ENCODE results near the gene MMP15.
"Not testable (repeated sequence)": the region's sequence is repeated elsewhere in the genome, so short reads cannot be mapped to it uniquely, and the experiment has no call there.

MMP15 gene

DNA sequence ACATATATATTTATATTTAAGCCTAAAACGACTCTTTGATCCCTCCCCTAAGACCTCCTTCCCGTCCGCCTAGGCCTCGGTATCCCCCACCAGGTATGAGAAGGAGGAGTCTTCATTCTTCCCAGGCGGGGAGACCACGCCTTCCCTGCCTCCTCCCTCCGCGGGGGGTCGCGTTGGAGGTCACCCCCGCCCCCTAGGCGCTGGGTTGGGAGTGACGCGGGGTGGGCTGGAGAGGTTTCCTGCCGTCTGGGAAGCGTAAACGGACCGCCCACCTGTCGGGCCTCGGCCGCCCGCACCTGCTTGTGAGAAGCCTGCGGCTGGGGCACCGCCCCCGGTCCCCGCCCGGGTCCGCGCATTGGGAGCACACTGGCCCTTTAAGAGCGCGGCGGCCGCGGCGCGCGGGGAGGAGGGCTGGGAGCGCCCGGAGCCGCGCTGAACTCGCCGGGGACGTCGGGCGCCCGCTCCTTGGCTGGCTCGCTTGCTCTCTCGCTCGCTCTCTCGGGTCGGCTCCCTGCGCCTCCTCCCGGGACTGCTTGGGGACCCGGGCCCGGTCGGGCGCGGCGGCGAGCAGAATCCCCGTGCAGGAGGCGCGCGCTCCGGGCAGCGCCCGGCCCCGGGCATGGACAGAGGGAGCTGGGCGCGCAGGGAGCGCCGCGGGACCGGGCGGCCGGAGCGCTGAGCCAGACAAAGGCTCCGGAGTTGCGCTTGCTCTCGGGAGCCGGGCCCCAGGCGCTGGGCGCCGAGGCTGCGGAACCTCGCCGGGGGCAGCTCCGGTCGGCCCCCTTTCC, at the start of gene MMP15:
TSS of gene MMP15 (plus strand) at position 404 of the 788 bp plus-strand sequence. CDS start 597 bp downstream, outside the sequence.
- peak; percentile 79 for DNase-seq

DNA sequence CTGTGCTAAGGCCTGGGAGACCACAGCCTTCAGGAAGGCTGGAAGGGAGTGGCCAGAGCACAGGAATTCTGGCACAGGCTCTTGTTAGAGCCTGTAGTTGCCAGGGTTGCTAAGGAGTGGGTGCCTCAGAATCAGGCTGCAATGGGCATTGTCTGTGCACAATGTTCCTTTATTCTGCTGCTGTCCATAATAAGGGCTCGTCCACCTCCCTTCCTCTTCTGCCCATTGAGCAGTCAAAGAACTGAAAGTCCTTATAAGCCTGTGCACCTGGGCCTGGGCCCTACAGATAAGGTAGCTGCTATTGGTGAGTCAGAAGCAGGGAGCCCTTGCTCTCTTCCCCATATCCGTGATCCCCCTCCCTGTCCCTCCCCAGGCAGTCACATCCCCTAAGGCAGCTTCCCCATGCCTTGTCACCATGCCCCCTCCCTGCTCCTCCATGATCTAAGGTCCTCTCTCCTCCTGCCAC, 49.2 kb upstream of the MMP15 start:
- DNase-seq = no peak

DNA sequence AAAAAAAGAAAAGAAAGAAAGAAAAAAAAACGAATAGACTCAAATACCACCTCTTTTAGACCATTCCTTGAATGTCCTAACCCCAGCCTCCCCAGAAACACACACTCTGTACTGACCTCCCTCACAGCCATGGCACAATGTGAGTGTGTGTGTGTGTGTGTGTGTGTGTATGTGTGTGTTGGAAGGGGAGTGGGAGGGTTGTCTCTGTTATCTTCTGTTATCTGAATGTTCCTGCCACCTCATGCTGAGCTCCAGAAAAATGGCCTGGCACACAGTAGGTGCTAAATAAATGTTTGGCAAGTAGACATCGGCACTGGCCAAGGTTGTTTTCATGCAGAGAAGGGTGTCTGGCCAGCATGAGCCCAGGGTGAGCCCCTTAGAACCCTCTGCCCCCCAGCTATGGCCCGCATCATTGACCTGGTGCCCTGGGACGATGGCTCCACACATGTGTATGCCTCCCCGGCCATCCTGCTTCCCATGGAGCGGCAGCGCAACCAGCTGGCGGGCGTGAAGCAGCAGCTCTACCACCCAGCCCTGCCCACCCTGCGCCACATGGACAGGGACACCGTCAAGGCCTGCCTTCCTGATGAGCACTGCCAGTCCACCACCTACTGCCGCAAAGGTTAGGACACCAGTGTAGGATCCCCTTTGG, 48.0 kb upstream of the MMP15 start:
- no peak for DNase-seq

DNA sequence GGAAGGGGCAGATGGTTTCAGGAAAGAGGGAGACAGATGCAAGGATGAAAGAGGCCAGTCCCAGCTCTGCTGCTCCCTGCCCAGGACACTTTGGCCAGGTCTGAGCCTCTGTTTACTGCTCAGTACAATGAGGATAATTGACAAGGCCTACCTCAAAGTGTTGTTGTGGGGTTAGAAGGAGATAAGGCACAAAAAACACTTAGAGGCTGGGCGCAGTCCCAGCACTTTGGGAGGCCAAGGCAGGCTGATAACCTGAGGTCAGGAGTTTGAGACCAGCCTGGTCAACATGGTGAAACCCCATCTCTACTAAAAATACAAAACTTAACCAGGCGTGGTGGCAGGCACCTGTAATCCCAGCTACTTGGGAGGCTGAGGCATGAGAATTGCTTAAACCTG, 47.5 kb upstream of the MMP15 start:
- not testable (repeated sequence) for DNase-seq

DNA sequence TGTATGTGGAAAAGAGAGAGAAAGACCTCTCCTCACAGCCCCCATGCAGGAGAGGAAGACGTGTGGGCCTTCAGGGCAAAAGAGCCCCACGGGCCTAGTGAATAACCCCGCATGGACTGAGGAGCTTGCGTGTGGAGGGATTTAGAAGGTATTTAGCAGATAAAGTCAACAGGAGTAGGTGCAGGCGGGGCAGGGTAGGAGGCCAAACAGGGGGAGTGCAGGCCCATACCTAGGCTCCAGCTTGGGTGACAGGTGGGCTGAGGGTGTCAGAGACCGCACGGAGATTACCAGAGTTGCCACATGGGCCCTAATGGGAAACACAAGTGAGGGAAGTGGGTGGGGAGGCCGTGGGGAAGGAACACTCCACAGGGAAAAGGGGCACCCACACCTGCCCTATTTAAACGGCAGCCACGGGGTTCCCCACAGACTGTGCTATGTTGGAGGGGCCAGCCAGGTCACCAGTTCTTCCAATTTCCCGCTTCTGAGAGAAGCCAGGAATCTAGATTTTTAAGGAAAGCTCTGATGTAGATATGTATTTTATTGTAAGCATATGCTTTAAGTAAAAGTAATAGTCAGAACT, 46.5 kb upstream of the MMP15 start:
- no peak for DNase-seq

DNA sequence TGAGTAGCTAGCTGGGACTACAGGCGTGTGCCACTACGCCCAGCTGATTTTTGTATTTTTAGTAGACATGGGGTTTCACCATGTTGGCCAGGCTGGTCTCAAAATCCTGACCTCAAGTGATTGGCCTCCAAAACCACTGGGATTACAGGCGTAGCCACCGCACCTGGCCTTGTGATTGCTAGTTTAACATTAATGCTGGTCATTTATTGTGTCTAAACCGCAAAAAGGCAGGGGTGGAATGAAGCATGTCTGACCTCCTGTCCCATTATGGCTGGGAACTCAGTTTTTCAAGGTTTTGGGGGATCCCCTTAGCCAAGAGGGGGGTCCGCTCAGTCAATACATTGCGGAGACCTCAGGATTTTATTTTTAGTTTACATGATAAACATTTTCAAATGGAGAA, 43.9 kb upstream of the MMP15 start:
- DNase-seq = no peak

DNA sequence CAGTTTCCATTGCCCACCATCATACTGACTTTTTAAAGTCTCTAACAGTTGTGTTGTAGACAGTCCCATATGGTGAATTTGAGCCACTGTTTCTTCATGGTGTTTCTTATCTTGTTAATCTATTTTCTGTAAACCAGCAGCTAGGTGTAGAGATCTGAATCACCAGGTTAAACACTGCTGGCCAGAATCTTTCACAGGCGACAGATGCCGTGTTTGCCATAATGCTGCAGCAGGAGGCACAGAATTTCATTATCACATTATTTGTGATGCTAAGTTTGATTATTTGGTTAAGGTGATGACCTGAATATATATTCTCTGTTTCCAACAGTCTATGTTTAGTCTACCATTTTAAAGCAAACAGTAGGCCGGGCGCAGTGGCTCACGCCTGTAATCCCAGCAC, 43.2 kb upstream of the MMP15 start:
- DNase-seq = no peak

DNA sequence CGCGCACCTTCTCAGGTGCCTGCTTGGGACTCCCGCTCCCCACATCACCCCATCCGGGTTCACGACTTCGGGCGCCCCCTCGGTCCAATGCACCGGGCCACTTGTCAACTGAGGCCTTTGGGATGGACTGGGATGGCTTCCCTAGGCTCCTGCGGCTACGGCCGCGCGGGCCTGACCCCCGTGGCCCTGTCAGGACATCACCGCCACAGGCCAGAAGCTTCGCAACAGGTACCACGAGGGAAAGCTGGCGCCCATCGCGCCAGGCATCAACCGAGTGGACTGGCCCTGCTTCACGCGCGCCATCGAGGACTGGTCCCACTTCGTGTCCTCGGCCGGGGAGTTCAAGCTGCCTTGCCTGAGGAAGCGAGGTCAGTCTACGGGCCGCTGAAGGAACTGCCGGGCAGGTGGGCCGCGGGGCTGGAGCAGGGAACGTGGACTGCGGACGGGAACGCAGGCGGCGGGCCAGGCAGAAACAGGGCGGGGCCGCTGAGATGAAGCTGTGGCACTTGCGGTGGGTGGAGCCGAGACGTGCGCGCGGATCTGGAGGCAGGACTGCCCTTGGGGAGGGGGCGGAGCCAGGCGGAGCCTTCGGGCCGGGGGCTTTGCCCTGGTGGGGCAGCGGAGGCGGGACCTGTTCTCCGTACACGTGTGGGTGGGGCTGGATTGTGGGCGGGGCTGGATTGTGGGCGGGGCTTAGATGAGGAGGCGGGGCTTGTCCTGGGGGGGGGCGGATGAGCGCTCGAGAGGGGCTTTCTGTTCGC, 40.9 kb upstream of the MMP15 start:
- peak; percentile 96 for DNase-seq

DNA sequence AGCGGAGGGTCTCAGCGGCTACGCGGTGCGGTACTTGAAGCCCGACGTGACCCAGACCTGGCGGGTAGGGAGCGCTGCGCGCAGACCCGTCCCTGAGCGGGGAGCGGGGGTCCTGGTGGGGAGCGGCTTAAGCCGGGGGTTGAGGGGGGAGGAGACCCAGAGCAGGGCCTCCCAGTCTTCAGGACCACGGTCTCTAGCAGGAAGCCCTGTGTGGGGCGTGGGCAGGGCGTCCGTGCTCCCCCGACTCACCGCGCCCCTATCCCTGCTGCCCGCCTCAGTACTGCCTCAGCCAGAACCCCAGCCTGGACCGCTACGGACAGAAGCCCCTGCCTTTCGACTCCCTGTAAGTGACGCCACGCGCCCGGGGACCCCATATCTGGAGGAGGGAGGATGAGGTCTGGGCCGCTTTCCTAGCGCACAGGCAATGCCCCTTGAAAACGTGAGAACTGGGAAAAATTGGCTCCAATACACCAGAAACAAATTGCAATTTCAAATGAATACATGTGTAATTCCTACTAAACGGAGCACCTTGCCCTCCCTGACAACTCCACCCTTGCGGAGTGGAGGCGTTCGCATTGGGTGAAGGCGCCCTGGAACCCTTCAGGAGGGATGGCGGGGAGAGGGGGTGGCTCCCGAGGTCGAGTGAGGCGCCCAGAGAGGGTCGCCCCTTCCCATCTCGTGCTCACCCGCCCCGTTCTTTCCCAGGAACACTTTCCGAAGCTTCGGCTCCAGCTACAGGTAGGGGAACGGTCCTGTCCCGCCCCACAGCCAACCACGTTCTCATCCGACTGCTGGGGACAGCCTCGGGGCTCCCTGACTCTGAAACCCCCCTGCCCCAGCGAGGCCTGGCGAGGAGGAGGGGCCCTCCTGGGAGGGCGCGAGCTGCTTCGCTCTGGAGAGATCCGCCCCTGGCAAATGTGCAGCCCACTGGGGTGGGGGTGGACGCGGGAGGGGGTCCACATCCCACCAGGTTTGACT, 40.1 kb upstream of the MMP15 start:
- peak; percentile 43 for DNase-seq

DNA sequence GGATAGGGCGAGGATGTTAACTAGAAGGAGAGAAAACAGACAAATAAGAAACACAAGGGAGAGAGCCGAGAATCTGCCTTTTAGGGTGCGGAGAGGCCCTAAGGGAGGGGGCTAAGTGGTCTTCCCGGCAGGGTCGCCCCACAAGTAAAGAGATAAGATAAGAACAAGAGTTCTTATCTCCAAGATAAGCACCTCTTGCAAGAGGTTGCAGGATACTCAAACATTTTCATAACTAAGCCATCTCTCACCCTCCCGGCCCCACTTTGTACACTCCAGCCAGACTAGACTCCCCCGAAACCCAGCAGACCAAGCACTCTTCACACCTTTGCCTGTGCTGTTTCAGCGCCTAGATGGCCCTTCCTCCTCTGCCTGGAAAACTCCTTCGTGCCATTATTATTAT, 39.4 kb upstream of the MMP15 start:
- no peak for DNase-seq

DNA sequence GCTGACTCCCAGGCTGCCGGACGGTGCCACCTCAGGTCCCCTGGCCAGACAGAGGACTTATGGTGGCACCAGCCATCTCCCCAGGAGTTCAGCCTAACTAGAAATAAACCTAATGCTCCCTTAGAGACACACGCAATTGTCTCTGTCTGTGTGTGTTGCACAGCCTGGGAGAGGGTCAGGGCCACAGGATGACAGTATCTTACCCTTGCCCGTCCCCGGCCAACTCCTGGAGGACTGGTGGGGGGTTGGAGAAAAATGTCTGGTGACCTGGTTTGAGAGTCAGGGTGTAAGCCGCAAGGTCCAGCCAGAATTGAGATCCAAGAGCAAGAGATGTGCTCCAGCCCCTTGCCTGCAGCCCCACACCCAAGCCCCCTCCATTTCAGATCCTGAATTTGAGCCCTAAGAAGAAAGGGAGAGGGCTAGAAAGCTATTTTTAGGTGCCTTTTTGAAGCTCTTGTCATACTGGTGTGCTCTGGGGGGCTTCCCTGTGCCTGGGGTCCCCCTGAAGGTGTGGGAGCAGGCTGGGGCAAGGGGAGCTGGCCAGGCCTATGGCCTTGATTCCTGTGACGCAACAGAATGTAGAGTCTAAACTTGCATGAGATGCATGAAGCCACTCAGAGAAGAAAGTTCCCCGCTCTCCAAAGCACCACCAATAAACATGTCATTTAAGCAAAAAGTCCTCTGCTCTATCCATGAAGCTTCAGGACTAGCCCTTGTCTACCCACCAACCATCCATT, 37.9 kb upstream of the MMP15 start:
- DNase-seq = no peak

DNA sequence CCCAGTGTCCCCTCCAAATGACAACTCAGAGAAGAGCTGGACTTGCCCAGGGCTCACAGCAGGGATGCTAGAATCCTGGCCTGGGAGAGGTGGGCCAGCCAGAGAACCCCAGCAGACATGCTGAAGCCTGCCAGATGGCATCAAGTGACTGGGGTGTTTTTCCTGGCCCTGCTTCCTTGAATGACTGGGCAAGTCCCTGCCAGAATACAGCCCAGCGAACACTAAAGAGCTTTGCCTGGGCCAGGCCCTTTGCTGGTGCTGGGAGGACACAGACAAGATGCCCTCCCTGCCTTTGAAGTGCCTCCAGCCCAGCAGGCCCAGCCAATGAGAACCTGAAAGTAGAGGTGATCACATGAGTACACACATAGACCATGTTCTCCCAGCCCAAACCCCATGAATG, 36.6 kb upstream of the MMP15 start:
- DNase-seq = no peak

DNA sequence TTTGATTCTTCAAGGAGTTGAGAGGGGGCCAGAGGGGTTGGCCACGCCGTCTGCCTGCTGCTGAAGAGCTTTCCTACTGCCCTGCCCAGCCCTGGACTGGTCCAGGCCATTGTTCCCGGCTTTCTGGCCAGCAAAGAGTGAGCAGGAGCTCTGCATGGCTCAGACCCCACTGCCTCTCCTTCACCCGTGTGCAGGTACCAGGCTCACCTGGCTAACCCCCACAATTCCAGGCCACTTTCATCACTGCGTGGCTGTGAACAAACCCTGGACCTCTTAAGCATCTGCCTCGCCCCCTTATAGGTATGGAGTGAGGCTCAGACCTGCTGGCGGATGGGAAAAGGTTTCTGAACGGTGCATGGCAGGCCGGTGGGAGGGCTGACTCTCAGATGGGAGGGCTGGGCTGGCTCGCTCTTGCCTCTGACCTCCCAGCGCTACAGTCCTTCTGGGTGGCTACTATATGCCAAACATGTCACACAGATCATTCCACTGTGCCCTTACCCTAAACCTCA, 33.9 kb upstream of the MMP15 start:
- DNase-seq = no peak

DNA sequence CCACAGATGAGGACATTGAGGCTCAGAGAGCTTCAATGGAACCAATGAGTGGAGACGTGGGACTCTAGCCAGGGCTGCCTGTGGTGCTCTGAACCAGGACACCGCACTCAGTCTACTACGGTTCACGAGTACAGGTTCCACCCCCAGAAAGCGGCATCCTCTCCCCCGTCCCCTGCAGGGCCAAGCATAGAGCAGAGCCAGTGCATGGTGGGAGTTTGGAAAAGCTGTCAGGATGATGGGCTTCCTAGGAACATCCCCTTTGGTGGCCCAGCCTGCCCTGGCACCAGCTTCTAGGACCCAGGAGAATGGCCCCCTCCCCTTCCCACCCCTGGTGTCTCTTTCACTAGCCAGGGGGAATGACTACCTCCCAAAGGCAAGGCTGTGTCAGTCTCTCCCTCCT, 33.5 kb upstream of the MMP15 start:
- no peak for DNase-seq

DNA sequence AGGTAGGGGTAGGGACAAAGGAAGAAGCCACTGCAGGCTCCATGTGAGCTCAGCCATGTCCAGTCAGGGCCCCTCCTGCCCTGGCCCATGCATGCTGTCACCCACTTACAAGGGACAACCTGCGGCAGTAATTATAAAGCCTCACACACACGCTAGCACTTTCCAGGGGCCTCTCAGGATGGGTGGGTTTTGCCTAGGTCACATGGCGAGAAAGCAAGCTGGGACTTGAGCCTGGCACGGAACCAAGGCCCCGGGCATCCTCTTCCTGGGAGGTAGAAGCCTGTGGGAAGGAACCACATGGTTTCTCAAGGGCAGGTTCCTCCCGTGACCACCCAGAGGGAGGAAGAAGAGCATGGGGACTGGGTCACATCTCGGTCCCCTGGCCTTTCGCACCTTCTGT, 32.1 kb upstream of the MMP15 start:
- no peak for DNase-seq

DNA sequence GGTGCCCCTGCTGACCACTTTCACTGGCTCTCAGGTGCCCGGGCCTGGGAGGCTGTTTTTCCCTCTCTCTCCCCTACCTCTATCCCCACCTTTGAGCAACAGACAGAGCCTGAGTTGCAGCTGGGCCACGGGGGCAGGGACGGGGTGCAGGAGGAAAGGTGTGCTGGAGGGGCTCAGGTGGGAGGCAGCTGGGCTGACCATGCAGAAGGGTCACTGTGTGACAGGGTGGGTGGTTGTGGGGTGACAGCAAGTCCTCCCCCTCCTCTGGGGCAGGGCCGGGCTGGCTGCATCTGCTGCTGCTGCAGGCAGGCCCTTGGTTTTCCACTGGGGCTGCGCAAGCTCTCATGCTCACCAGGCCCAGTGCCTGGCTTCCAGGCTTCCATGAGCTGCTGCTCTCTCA, 31.7 kb upstream of the MMP15 start:
- DNase-seq = no peak

DNA sequence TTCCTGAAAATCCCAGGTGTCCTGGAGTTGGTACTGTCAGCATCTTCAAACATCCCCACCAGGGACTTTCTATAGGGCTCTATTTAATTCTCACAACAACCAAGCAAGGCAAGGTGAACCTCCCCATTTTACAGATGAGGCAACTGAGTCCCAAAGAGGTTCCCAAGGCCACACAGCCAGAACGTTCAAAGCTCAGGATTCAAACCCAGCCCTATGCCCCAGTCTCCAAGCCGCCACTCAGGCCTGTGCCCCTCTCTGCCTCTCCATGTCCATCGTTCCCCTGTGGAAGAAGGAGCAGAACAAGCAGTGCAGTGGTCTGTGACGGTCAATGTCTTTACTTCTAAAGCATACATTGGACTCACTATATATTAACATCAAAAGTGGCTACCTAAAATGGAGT, 31.2 kb upstream of the MMP15 start:
- no peak for DNase-seq

DNA sequence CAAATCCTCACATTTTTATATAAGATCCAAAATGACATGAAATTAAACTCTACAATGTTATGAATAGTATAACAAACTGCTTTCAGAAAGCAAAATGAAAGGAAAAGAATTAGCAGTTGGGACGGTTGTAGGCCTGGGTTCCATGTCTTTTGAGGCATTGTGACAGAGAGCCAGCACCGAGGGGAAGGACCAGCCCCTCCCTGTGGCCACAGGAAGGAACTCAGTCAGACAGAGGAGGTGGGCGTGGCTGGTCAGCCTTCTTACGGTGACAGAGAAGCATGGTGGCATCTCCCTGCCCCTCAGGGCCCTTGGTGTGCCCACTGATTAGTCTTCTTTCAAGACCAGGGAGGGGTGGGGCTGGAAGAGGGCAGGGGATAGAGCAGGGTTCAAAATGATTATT, 30.8 kb upstream of the MMP15 start:
- peak; percentile 57 for DNase-seq

DNA sequence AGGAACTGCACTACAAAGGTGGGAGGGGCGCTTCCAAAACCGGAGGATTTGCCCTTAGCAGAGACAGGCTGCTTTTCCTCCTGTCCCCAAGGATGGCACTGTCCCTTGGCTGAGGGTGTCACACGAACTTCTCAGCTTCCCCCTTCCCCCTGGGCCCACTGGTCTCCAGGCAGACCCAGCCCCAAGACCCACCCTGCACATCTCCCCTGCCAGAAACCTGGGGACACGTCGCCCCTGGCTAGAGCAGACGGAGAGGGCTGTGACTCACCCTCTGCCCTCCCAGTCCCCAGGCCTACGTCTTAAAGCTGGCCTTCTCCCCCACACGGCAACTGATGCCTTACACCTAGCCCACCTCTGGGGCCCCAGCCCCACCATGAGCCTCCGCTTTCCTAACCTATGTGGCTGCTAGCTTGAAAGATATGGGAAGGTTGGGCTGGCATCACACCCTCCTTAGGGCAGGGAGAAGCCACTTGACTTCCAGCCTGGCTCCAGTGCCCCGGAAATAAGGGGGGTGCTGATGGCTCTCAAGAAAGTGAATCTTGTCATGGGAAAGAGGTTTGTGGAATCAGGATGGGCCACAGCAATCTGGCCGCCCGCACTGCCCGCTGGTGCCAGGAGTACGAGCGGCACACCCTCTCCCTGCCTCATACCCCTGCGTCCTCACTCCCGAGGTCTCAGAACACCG, 29.7 kb upstream of the MMP15 start:
- no peak for DNase-seq

DNA sequence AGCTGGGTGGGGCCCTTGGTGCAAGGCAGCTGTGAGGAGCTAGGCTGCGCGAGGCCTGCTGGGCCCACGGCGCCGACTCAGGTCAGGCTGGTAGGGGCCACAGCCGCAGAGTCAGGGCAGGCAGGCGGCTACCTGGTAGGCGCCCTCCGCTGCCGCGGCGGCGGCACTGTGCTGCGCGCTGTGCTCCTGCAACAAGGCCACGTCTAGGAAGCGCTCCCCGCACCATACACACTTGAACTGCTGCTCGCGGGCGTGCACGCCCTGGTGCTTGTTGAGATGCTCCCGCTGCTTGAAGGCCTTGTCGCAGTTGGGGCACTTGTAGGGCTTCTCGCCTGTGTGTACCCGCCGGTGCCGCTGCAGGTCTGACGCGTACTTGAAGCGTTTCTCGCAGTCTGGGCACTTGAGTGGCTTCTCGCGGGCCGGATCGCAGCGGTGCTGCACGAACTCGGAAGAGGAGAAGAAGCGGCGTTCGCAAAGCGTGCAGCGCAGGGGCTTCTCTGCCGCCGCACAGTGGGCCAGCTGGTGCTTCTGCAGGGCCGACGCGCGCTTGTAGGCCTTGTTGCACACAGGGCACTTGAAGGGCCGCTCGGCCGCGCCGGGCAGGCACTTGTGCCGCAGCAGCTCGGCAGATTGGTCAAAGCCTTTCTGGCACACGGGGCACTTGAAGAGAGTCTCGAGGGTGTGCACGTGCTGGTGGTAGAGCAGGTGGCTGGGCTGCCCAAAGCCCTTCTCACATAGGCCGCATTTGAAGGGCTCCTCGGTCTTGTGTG, 29.0 kb upstream of the MMP15 start:
- no peak for DNase-seq

Data from stimulated activated CD4-positive, alpha-beta T cell treated with anti-CD3 and anti-CD28 coated beads, Interleukin-15, amount 100 ng/mL, for 24 hours (primary cell).